Smooth muscle cell (in vitro differentiated cells): Measurements from ENCODE around the gene TMEM234. TPM values are rescaled to one million over a fixed set of nuclear protein-coding genes. Genes with fewer than 3 reads are reported as not detected.

ENCODE experiments used
- DNase-seq: peaks from one replicate; lab custom pipeline; 2025; ENCODE audit not compliant: unreplicated experiment; lab: John Stamatoyannopoulos, UW
- H2AFZ ChIP-seq: fragments of 200-600 bp; sonication (generic); 2 replicates; pipeline ENCODE4 v1.6.0; 2016; ENCODE audit warnings: antibody characterized with exemption, low read depth, mild to moderate bottlenecking
- H3F3A ChIP-seq: fragments of 200-600 bp; sonication (generic); 2 replicates; pipeline ENCODE4 v1.6.0; 2017; ENCODE audit warnings: antibody characterized with exemption, low read depth
- H3K27ac ChIP-seq: fragments of 200-600 bp; sonication (generic); 2 replicates; pipeline ENCODE4 v1.5.1; 2016; ENCODE audit warnings: low read depth, mild to moderate bottlenecking
- H3K27me3 ChIP-seq: fragments of 200-600 bp; sonication (generic); 2 replicates; pipeline ENCODE4 v1.6.1; 2016; ENCODE audit warnings: low read depth, mild to moderate bottlenecking
- H3K36me3 ChIP-seq: fragments of 200-600 bp; sonication (generic); 2 replicates; pipeline ENCODE4 v1.5.1; 2016; ENCODE audit warnings: low read depth
- H3K4me1 ChIP-seq: fragments of 200-600 bp; sonication (generic); 2 replicates; pipeline ENCODE4 v1.5.1; 2016; ENCODE audit warnings: low read depth
- H3K4me2 ChIP-seq: fragments of 200-600 bp; sonication (generic); 2 replicates; pipeline ENCODE4 v1.6.0; 2016; ENCODE audit warnings: mild to moderate bottlenecking
- H3K4me3 ChIP-seq: fragments of 200-600 bp; sonication (generic); 2 replicates; pipeline ENCODE4 v1.5.1; 2016; ENCODE audit warnings: mild to moderate bottlenecking
- H3K79me2 ChIP-seq: fragments of 200-600 bp; sonication (generic); 2 replicates; pipeline ENCODE4 v1.6.0; 2016; ENCODE audit warnings: low read depth, mild to moderate bottlenecking
- H3K9ac ChIP-seq: fragments of 200-600 bp; sonication (generic); 2 replicates; pipeline ENCODE4 v1.6.0; 2016; ENCODE audit warnings: low read depth
- H3K9me3 ChIP-seq: fragments of 200-600 bp; sonication (generic); replicated peaks from 2 replicates; pipeline ENCODE4 v1.5.1; 2016; ENCODE audit warnings: low read depth
- H4K20me1 ChIP-seq: fragments of 200-600 bp; sonication (generic); 2 replicates; pipeline ENCODE4 v1.6.0; 2016; ENCODE audit warnings: low read depth
- CTCF ChIP-seq: fragments of 200-600 bp; sonication (generic); IDR thresholded peaks from 2 replicates; pipeline ENCODE4 v1.5.1; 2017; ENCODE audit warnings: borderline replicate concordance, mild to moderate bottlenecking, antibody characterized with exemption; ENCODE audit not compliant: insufficient read depth, poor library complexity, severe bottlenecking
- WGBS: methylation state at CpG from one replicate; pipeline ENCODE4 v1.1.7; 2016; ENCODE audit warnings: low lambda C conversion rate; 5-methylcytosine and 5-hydroxymethylcytosine counted together
- polyA plus RNA-seq: library from polyadenylated mRNA; unstranded; fragments of >200 nt; fragmentation: Nextera tagmentation; extraction: Ambion mirVana; gene quantifications from 2 replicates; pipeline ENCODE4 v1.2.1, GENCODE V29; 2016
- total RNA-seq: library from RNA; depleted of rRNA; stranded (reverse); fragments of >200 nt; gene quantifications from 2 replicates; pipeline ENCODE4 v1.2.3, GENCODE V29; 2014

TMEM234 gene
- total and polyA plus RNA-seq, 2 experiments from 2014 or later, result 10.9 to 19.8 TPM

- no peaks in the 10 kb centered on the region for H3K79me2 ChIP-seq
- no peaks in the 10 kb centered on the region for H3F3A ChIP-seq
- no peaks in the 10 kb centered on the region for H3K4me1 ChIP-seq
- WGBS, result 79% methylated on average over 9 of the region's 9 CpGs
- no peak overlapping the region for H3K4me2 ChIP-seq
- H3K27ac ChIP-seq, result no peak overlapping the region
- H3K9ac ChIP-seq, result no peak overlapping the region
- H3K4me3 ChIP-seq, result no peak overlapping the region
- H4K20me1 ChIP-seq, result no peaks in the 10 kb centered on the region
- H3K27me3 ChIP-seq, result no peaks in the 10 kb centered on the region
- no peaks in the 10 kb centered on the region for H3K9me3 ChIP-seq
- no peaks in the 10 kb centered on the region for H3K36me3 ChIP-seq
- DNase-seq, result no peak
- TF ChIP-seq CTCF, result no peak
- H2AFZ ChIP-seq, result no peak overlapping the region
These were observed 27.8 kb upstream of the TMEM234 start for GRCh38 chr1:32249831-32250525.

GRCh38 chr1:32247983-32248889 lies 26.1 kb upstream of the TMEM234 start:
- peak; percentile 81 for TF ChIP-seq CTCF
- H3K27me3 ChIP-seq, result no peaks in the 10 kb centered on the region
- no peaks in the 10 kb centered on the region for H3K9me3 ChIP-seq
- H3K4me3 ChIP-seq, result no peak overlapping the region
- WGBS, result 9% methylated on average over 26 of the region's 31 CpGs
- no peaks in the 10 kb centered on the region for H4K20me1 ChIP-seq
- H3K9ac ChIP-seq, result no peak overlapping the region
- H3F3A ChIP-seq, result no peaks in the 10 kb centered on the region
- peak overlapping the region; percentile 75 for H3K4me2 ChIP-seq
- H3K36me3 ChIP-seq, result no peaks in the 10 kb centered on the region
- no peak overlapping the region for H2AFZ ChIP-seq
- DNase-seq, result peak; percentile 17
- no peaks in the 10 kb centered on the region for H3K79me2 ChIP-seq
- H3K27ac ChIP-seq, result no peak overlapping the region
- H3K4me1 ChIP-seq, result no peaks in the 10 kb centered on the region

GRCh38 chr1:32247452-32247851 lies 25.3 kb upstream of the TMEM234 start:
- 91% methylated on average over 12 of the region's 12 CpGs for WGBS
- Histone ChIP-seq H2AFZ (no peak overlapping the region), H3K27me3 (no peaks in the 10 kb centered on the region), H3K4me3 (no peak overlapping the region), H3K9me3 (no peaks in the 10 kb centered on the region), H4K20me1 (no peaks in the 10 kb centered on the region), H3F3A (no peaks in the 10 kb centered on the region), H3K36me3 (no peaks in the 10 kb centered on the region), H3K4me1 (peaks cover 5% of the 10 kb centered on the region), H3K79me2 (no peaks in the 10 kb centered on the region), H3K27ac (no peak overlapping the region), H3K4me2 (no peak overlapping the region), H3K9ac (no peak overlapping the region)
- no peak for DNase-seq
- TF ChIP-seq CTCF, result no peak
